Measurements from ENCODE around the gene ZDHHC12.

Gene ZDHHC12

DNA sequence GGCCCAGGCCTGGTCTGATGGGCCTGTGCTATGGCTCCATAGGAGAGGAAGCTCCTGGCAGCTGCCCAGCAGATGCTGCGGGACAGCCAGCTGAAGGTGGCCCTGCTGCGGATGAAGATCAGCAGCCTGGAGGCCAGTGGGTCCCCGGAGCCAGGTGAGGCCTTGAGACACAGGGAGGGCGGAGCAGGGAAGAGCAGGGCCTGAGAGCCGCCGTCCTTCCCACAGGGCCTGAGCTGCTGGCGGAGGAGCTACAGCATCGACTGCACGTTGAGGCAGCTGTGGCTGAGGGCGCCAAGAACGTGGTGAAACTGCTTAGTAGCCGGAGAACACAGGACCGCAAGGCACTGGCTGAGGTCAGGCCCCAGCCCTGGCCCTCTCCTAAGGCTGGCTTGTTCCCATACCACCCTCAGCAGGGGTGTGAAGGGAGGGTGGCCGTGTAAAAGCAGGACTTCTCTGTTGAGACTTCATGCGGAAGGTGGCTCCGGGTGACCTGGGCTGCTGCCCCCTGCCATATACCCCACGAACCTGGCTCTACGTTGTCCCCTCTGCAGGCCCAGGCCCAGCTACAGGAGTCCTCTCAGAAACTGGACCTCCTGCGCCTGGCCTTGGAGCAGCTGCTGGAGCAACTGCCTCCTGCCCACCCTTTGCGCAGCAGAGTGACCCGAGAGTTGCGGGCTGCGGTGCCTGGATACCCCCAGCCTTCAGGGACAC is 17.1 kb downstream of the ZDHHC12 start:
- no peak for TF ChIP-seq ZNF548 (tag by site-specific recombination; IDR thresholded peaks at IDR 0.05)
- TF ChIP-seq, protein P1, sequence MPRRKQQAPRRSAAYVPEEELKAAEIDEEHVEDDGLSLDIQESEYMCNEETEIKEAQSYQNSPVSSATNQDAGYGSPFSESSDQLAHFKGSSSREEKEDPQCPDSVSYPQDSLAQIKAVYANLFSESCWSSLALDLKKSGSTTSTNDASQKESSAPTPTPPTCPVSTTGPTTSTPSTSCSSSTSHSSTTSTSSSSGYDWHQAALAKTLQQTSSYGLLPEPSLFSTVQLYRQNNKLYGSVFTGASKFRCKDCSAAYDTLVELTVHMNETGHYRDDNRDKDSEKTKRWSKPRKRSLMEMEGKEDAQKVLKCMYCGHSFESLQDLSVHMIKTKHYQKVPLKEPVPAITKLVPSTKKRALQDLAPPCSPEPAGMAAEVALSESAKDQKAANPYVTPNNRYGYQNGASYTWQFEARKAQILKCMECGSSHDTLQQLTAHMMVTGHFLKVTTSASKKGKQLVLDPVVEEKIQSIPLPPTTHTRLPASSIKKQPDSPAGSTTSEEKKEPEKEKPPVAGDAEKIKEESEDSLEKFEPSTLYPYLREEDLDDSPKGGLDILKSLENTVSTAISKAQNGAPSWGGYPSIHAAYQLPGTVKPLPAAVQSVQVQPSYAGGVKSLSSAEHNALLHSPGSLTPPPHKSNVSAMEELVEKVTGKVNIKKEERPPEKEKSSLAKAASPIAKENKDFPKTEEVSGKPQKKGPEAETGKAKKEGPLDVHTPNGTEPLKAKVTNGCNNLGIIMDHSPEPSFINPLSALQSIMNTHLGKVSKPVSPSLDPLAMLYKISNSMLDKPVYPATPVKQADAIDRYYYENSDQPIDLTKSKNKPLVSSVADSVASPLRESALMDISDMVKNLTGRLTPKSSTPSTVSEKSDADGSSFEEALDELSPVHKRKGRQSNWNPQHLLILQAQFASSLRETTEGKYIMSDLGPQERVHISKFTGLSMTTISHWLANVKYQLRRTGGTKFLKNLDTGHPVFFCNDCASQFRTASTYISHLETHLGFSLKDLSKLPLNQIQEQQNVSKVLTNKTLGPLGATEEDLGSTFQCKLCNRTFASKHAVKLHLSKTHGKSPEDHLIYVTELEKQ (tag by site-specific recombination; IDR thresholded peaks at IDR 0.05; ENCODE audit: borderline replicate concordance) = no peak
- no peak for TF ChIP-seq ZBTB17 (tag by site-specific recombination; IDR thresholded peaks at IDR 0.05)
- TF ChIP-seq ZFP69B (tag by site-specific recombination; IDR thresholded peaks at IDR 0.05) = no peak
- no peak for TF ChIP-seq ZNF701 (tag by site-specific recombination; IDR thresholded peaks at IDR 0.05)
- no peak for TF ChIP-seq ZNF501 (tag by site-specific recombination; IDR thresholded peaks at IDR 0.05)
- peak; percentile 40; the same call in 1 of the 2 replicates for TF ChIP-seq ZNF341 (tag by site-specific recombination; IDR thresholded peaks at IDR 0.05; ENCODE audit: low read depth)
- no peak overlapping the region for H3K4me3 ChIP-seq (ENCODE audit: low read depth, low read length)
- H3K4me1 ChIP-seq (ENCODE audit: control insufficient read depth, insufficient read depth, low read length) = no peaks in the 10 kb centered on the region
- no peaks in the 10 kb centered on the region for H3K9me3 ChIP-seq (ENCODE audit: control insufficient read depth, insufficient read depth, low read depth, low read length)
- CTCF ChIA-PET = interaction anchor here (1.3 to 2.7 kb wide), 2 partner anchors 26 to 71 kb away, joined by 4 to 6 read pairs; no protein-coding TSS in a partner anchor
- H3K27ac ChIP-seq (ENCODE audit: extremely low read depth, low read depth, low read length) = no peak overlapping the region
- POLR2A ChIA-PET = interaction anchor here (0.6 to 3.7 kb wide), 6 partner anchors 8 to 129 kb away, joined by 3 to 22 read pairs (median 7); partner anchors contain the start of gene ZDHHC12
- peaks cover 0 to 29% of the 10 kb centered on the region in 2 experiments; a peak in 2 of 3 replicates for H3K36me3 ChIP-seq (ENCODE audit: control insufficient read depth in 2 of 2, insufficient read depth in 1 of 2, low read length in 2 of 2)

DNA sequence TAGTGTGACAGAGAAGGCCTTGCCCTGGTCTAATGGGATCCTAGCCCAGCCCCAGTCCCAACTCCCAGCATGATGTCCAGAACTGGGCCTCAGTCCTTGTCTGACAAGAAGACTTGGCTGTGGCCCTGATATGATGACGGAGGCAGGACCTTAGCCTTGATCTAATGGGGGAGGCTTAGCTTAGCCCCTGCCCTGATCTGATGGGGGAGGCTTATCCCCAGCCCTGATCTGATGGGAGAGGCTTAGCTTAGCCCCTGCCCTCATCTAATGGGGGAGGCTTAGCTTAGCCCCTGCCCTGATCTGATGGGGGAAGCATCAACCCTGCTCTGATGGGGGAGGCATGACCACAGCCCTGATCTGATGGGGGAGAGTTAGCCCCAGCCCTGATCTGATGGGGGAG is 17.9 kb downstream of the ZDHHC12 start:
- Histone ChIP-seq H3K4me1 (ENCODE audit: control insufficient read depth, insufficient read depth, low read length) (no peaks in the 10 kb centered on the region), H3K4me3 (ENCODE audit: low read depth, low read length) (no peak overlapping the region), H3K27ac (ENCODE audit: extremely low read depth, low read depth, low read length) (no peak overlapping the region), H3K9me3 (ENCODE audit: control insufficient read depth, insufficient read depth, low read depth, low read length) (no peaks in the 10 kb centered on the region), H3K36me3 (ENCODE audit: control insufficient read depth in 2 of 2, insufficient read depth in 1 of 2, low read length in 2 of 2) (peaks cover 0 to 29% of the 10 kb centered on the region in 2 experiments; a peak in 2 of 3 replicates)
- TF ChIP-seq ZNF624 (tag by site-specific recombination; IDR thresholded peaks at IDR 0.05) = no peak
- TF ChIP-seq KLF9 (tag by site-specific recombination; IDR thresholded peaks at IDR 0.05; ENCODE audit: low read depth) = no peak
- TF ChIP-seq ZNF791 (tag by site-specific recombination; IDR thresholded peaks at IDR 0.05) = no peak
- TF ChIP-seq ZNF211 (tag by site-specific recombination; IDR thresholded peaks at IDR 0.05; ENCODE audit: low read depth) = no peak
- TF ChIP-seq OVOL3 (tag by site-specific recombination; IDR thresholded peaks at IDR 0.05) = no peak
- TF ChIP-seq ZFP69B (tag by site-specific recombination; IDR thresholded peaks at IDR 0.05) = no peak
- TF ChIP-seq EGR2 (tag by site-specific recombination; IDR thresholded peaks at IDR 0.05; ENCODE audit: low read depth) = no peak
- CTCF ChIA-PET = no interaction called here
- POLR2A ChIA-PET = interaction anchor here (1.0 to 3.7 kb wide), 3 partner anchors 9 to 18 kb away, joined by 3 to 22 read pairs (median 10); partner anchors contain the start of gene ZDHHC12

DNA sequence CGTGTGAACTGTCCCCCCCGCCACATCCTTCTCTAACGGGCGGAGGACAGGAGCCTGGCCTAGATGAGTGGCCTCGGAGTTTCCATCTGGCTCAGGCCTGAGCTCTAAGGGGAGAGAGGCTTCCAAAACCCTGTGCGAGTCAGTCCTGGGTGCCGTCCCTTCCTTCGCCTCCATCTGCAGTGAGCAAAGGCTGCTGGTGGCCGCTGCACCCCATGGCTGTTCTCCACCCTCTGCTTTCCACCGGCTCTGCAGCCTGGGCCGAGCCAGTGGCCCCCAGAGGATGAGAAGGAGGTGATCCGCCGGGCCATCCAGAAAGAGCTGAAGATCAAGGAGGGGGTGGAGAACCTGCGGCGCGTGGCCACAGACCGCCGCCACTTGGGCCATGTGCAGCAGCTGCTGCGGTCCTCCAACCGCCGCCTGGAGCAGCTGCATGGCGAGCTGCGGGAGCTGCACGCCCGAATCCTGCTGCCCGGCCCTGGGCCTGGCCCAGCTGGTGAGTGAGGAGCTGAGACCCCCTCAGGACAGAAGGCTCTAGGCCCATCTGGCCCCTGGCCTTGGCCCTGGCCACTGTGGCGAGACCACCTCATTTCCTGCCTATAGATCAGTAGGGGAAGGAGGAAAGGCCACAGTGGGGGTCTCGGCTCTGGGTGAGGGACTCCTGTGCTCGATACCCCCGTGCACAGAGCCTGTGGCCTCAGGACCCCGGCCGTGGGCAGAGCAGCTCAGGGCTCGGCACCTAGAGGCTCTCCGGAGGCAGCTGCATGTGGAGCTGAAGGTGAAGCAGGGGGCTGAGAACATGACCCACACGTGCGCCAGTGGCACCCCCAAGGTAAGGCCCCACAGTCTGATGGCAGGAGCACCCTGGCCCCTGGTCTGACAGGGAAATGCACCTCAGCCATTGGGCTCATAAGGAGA is 18.6 kb downstream of the ZDHHC12 start:
- POLR2A ChIA-PET = interaction anchor here (1.2 to 3.7 kb wide), 3 partner anchors 8 to 19 kb away, joined by 3 to 22 read pairs (median 10); partner anchors contain the start of gene ZDHHC12

More for the DNA sequence above, 18.6 kb downstream of the ZDHHC12 start:
- Histone ChIP-seq H3K9me3 (ENCODE audit: control insufficient read depth, insufficient read depth, low read depth, low read length) (no peaks in the 10 kb centered on the region), H3K27ac (ENCODE audit: extremely low read depth, low read depth, low read length) (no peak overlapping the region), H3K36me3 (ENCODE audit: control insufficient read depth in 2 of 2, insufficient read depth in 1 of 2, low read length in 2 of 2) (peaks cover 0 to 27% of the 10 kb centered on the region in 2 experiments; a peak in 2 of 3 replicates), H3K4me1 (ENCODE audit: control insufficient read depth, insufficient read depth, low read length) (no peaks in the 10 kb centered on the region), H3K4me3 (ENCODE audit: low read depth, low read length) (no peak overlapping the region)
- TF ChIP-seq ZNF585B (tag by site-specific recombination; IDR thresholded peaks at IDR 0.05) (no peak), ZNF202 (tag by site-specific recombination; IDR thresholded peaks at IDR 0.05; ENCODE audit: borderline replicate concordance) (no peak), GLIS2 (tag by site-specific recombination; IDR thresholded peaks at IDR 0.05) (0 out of 2 replicates have a peak, but pooled peaks have one; percentile 30)
- TF ChIP-seq, protein P2, sequence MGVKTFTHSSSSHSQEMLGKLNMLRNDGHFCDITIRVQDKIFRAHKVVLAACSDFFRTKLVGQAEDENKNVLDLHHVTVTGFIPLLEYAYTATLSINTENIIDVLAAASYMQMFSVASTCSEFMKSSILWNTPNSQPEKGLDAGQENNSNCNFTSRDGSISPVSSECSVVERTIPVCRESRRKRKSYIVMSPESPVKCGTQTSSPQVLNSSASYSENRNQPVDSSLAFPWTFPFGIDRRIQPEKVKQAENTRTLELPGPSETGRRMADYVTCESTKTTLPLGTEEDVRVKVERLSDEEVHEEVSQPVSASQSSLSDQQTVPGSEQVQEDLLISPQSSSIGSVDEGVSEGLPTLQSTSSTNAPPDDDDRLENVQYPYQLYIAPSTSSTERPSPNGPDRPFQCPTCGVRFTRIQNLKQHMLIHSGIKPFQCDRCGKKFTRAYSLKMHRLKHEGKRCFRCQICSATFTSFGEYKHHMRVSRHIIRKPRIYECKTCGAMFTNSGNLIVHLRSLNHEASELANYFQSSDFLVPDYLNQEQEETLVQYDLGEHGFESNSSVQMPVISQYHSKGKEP (tag by site-specific recombination; IDR thresholded peaks at IDR 0.05) = 0 out of 2 replicates have a peak, but pooled peaks have one; percentile 10
- CTCF ChIA-PET = interaction anchor here (0.7 kb wide), 1 partner anchor 57 kb away, joined by 3 read pairs; no protein-coding TSS in a partner anchor

Data from HEK293 (cell line).